IPS DF 6.9 (cell line): Measurements from ENCODE around the gene MOCS2.
"Not testable (repeated sequence)": the region's sequence is repeated elsewhere in the genome, so short reads cannot be mapped to it uniquely, and the experiment has no call there.

Source experiments
- DNase-seq: peaks from one replicate; pipeline ENCODE4 v3.0.0-alpha.2; 2013; ENCODE audit warnings: low read depth, low spot score
- H3K27ac ChIP-seq: one replicate; pipeline ENCODE4 v1.5.1; 2013; ENCODE audit warnings: low read length, control low read depth
- H3K27me3 ChIP-seq: 2 replicates; pipeline ENCODE4 v1.6.1; 2013; ENCODE audit warnings: mild to moderate bottlenecking, low read length; ENCODE audit not compliant: control insufficient read depth, insufficient read depth
- H3K36me3 ChIP-seq: 2 replicates; pipeline ENCODE4 v1.6.1; 2013; ENCODE audit warnings: low read length; ENCODE audit not compliant: control insufficient read depth, insufficient read depth
- H3K4me1 ChIP-seq: 2 replicates; pipeline ENCODE4 v1.6.1; 2013; ENCODE audit warnings: low read length; ENCODE audit not compliant: control insufficient read depth, insufficient read depth
- H3K4me3 ChIP-seq: 2 replicates; pipeline ENCODE4 v1.5.1; 2013; ENCODE audit warnings: mild to moderate bottlenecking, low read length
- H3K9me3 ChIP-seq: 2 replicates; pipeline ENCODE4 v1.6.1; 2013; ENCODE audit warnings: low read length, inconsistent platforms; ENCODE audit not compliant: control insufficient read depth, insufficient read depth
- WGBS: extraction: QIAGEN DNeasy Blood & Tissue Kit; methylation state at CpG from one replicate; pipeline ENCODE4 v1.1.7; 2013; ENCODE audit warnings: mixed read lengths, missing lambda C conversion rate; ENCODE audit not compliant: insufficient read length, insufficient coverage; 5-methylcytosine and 5-hydroxymethylcytosine counted together

MOCS2 gene

GRCh38 chr5:53116597-53116996 lies 7.0 kb upstream of the MOCS2 start:
- no peaks in the 10 kb centered on the region for H3K27me3 ChIP-seq
- no CpG with 5 or more reads among the region's 1 CpG for WGBS
- H3K4me1 ChIP-seq: 0 out of 2 replicates have a peak, but pooled peaks cover 2% of the 10 kb centered on the region
- H3K36me3 ChIP-seq: no peaks in the 10 kb centered on the region
- no peak overlapping the region for H3K4me3 ChIP-seq
- no peak for DNase-seq
- H3K27ac ChIP-seq: no peak overlapping the region
- H3K9me3 ChIP-seq: no peaks in the 10 kb centered on the region

GRCh38 chr5:53114988-53115387 lies 5.4 kb upstream of the MOCS2 start:
- Histone ChIP-seq H3K27me3 (no peaks in the 10 kb centered on the region), H3K4me1 (peaks cover 4% of the 10 kb centered on the region; the same call in 1 of the 2 replicates), H3K27ac (no peak overlapping the region), H3K4me3 (no peak overlapping the region), H3K36me3 (no peaks in the 10 kb centered on the region), H3K9me3 (no peaks in the 10 kb centered on the region)
- DNase-seq: no peak

GRCh38 chr5:53113947-53114346 lies 4.4 kb upstream of the MOCS2 start:
- no peaks in the 10 kb centered on the region for H3K36me3 ChIP-seq
- H3K4me1 ChIP-seq: peaks cover 4% of the 10 kb centered on the region; the same call in 1 of the 2 replicates
- no peak overlapping the region for H3K4me3 ChIP-seq
- no peaks in the 10 kb centered on the region for H3K9me3 ChIP-seq
- WGBS: no CpG with 5 or more reads among the region's 9 CpGs
- H3K27me3 ChIP-seq: no peaks in the 10 kb centered on the region
- no peak for DNase-seq
- no peak overlapping the region for H3K27ac ChIP-seq

- peaks cover 4% of the 10 kb centered on the region; the same call in 1 of the 2 replicates for H3K4me1 ChIP-seq
- WGBS: no CpG with 5 or more reads among the region's 3 CpGs
Measured at GRCh38 chr5:53112909-53113308, 3.4 kb upstream of the MOCS2 start.

GRCh38 chr5:53112307-53112706 lies 2.8 kb upstream of the MOCS2 start:
- DNase-seq, H3K4me1 ChIP-seq: not testable (repeated sequence)
- WGBS: no CpG with 5 or more reads among the region's 6 CpGs

More at GRCh38 chr5:53112909-53113308, 3.4 kb upstream of the MOCS2 start:
- Histone ChIP-seq H3K27me3 (no peaks in the 10 kb centered on the region), H3K27ac (no peak overlapping the region), H3K4me3 (no peak overlapping the region), H3K9me3 (no peaks in the 10 kb centered on the region), H3K36me3 (no peaks in the 10 kb centered on the region)
- DNase-seq: no peak

DNA sequence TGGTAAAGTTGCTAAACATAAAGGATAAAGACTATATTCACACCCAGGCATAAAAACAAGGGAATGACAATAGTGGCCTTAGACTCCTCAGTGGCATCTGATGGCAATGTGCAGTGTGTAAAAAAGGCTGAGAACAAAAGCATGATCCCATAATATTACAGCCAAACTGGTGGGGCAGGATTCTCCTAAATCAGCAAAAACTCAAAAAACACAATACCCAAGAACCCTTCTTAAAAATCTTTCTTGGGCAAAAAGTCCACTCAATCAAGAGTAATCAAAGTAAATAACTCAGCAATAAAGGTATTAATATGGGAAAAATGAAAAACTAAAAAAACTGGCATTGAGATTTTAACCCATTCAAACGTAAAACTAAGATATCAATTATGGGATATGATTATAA lies 1.6 kb upstream of the MOCS2 start:
- no peak overlapping the region for H3K27ac ChIP-seq
- no CpG with 5 or more reads among the region's 1 CpG for WGBS
- H3K4me3 ChIP-seq: no peak overlapping the region
- H3K4me1 ChIP-seq: peaks cover 4% of the 10 kb centered on the region; the same call in 1 of the 2 replicates
- no peaks in the 10 kb centered on the region for H3K9me3 ChIP-seq
- no peaks in the 10 kb centered on the region for H3K27me3 ChIP-seq
- H3K36me3 ChIP-seq: no peaks in the 10 kb centered on the region
- DNase-seq: no peak

More at GRCh38 chr5:53112307-53112706, 2.8 kb upstream of the MOCS2 start:
- H3K27me3 ChIP-seq, H3K4me3 ChIP-seq, H3K9me3 ChIP-seq, H3K27ac ChIP-seq, H3K36me3 ChIP-seq: not testable (repeated sequence)

DNA sequence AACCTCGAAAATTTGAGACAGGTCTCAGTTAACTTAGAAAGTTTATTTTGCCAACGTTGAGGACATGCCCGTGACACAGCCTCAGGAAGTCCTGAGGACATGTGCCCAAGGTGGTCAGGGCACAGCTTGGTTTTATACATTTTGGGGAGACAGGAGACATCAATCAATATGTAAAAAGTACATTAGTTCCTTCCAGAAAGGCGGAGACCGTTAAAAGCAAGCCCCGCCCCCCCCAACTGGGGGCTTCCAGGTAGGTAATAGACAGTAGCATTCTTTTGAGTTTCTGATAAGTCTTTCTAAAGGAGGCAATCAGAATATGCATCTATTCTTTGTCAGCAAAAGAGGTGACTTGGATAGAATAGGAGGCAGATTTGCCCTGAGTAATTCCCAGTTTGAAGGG lies 599 bp upstream of the MOCS2 start:
- no peak for DNase-seq
- H3K27ac ChIP-seq: no peak overlapping the region

DNA sequence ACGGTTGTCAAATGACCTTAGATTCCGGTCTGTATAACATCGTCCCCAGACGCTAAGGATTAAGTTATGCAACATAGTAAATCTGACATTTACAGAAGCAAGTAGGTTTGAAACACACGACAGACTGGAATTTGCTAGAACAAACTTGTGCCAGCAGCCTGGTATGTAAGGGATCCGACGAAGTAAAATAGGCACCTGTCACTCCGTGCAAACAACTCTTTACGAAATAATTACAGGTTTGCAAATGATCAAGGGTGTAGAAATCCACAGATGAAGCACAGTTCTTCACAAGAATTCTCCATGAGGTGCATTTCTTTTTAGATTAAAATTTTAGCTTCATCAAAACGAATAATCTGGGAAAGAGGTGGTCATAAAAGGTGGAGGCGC lies 508 bp downstream of the MOCS2 start:
- Histone ChIP-seq H3K4me1 (peaks cover 4% of the 10 kb centered on the region; the same call in 1 of the 2 replicates), H3K27me3 (no peaks in the 10 kb centered on the region), H3K9me3 (no peaks in the 10 kb centered on the region), H3K36me3 (no peaks in the 10 kb centered on the region), H3K27ac (no peak overlapping the region), H3K4me3 (peak overlapping the region; percentile 85; the same call in 1 of the 2 replicates)
- no peak for DNase-seq
- no CpG with 5 or more reads among the region's 11 CpGs for WGBS

More for the DNA sequence above, 599 bp upstream of the MOCS2 start:
- H3K36me3 ChIP-seq: no peaks in the 10 kb centered on the region
- H3K4me1 ChIP-seq: peaks cover 4% of the 10 kb centered on the region; the same call in 1 of the 2 replicates
- no peaks in the 10 kb centered on the region for H3K9me3 ChIP-seq
- H3K4me3 ChIP-seq: peak overlapping the region; percentile 85; the same call in 1 of the 2 replicates
- WGBS: no CpG with 5 or more reads among the region's 6 CpGs
- no peaks in the 10 kb centered on the region for H3K27me3 ChIP-seq

GRCh38 chr5:53105611-53106300 lies 3.8 kb downstream of the MOCS2 start:
- no CpG with 5 or more reads among the region's 5 CpGs for WGBS
- no peak overlapping the region for H3K27ac ChIP-seq
- no peaks in the 10 kb centered on the region for H3K27me3 ChIP-seq
- no peaks in the 10 kb centered on the region for H3K36me3 ChIP-seq
- no peaks in the 10 kb centered on the region for H3K9me3 ChIP-seq
- H3K4me1 ChIP-seq: peaks cover under 1% of the 10 kb centered on the region; the same call in 1 of the 2 replicates
- H3K4me3 ChIP-seq: no peak overlapping the region
- no peak for DNase-seq

DNA sequence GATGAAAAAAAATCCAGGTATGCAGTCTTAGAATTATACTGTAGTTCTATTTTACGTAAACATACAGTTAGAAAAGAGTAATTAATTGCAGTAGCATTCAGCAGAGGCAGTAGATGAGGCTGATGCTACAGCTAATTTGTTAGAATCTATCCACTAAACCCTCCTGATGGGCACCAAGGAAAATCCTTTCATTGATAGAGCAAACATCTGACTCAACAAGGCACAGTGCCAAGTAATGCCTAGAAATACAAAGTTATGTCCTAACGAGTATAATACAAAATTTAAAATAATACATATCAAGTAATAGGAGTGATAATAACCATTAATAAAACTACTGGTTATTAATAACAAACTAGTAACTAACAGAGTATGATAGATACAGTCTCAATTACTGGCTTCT lies 9.0 kb downstream of the MOCS2 start:
- no peak for DNase-seq
- Histone ChIP-seq H3K36me3 (no peaks in the 10 kb centered on the region), H3K4me1 (no peaks in the 10 kb centered on the region), H3K27me3 (no peaks in the 10 kb centered on the region), H3K27ac (no peak overlapping the region), H3K4me3 (no peak overlapping the region), H3K9me3 (no peaks in the 10 kb centered on the region)
- WGBS: no CpG with 5 or more reads among the region's 2 CpGs

GRCh38 chr5:53099546-53099945 lies 10.0 kb downstream of the MOCS2 start:
- Histone ChIP-seq H3K36me3 (no peaks in the 10 kb centered on the region), H3K27ac (no peak overlapping the region), H3K4me3 (no peak overlapping the region), H3K4me1 (no peaks in the 10 kb centered on the region), H3K9me3 (no peaks in the 10 kb centered on the region), H3K27me3 (no peaks in the 10 kb centered on the region)
- no CpG with 5 or more reads among the region's 2 CpGs for WGBS
- no peak for DNase-seq
